Neural cell (in vitro differentiated cells): ENCODE results near the gene CLIC3. TPM values are rescaled to one million over a fixed set of nuclear protein-coding genes. Genes with fewer than 3 reads are reported as not detected.

Experiments used
- H2AFZ ChIP-seq: fragments of 200-600, 300-800 bp; sonication (generic), shearing (Covaris generic); 2 replicates; pipeline ENCODE4 v1.6.0; 2014; ENCODE audit warnings: low read depth, mild to moderate bottlenecking, antibody characterized with exemption, low read length, moderate library complexity
- H3F3A ChIP-seq: fragments of 200-600 bp; shearing (Covaris generic); 2 replicates; pipeline ENCODE4 v1.6.1; 2016; ENCODE audit warnings: mild to moderate bottlenecking, moderate library complexity, mixed read lengths, antibody characterized with exemption, low read length; ENCODE audit not compliant: insufficient read depth, poor library complexity, severe bottlenecking
- H3K27ac ChIP-seq: fragments of 200-600, 300-800 bp; sonication (generic), shearing (Covaris generic); 2 replicates; pipeline ENCODE4 v1.5.1; 2014; ENCODE audit warnings: mild to moderate bottlenecking, low read length, moderate library complexity
- H3K27me3 ChIP-seq: fragments of 300-800, 200-600 bp; sonication (generic), shearing (Covaris generic); 2 replicates; pipeline ENCODE4 v1.6.0; 2014; ENCODE audit warnings: mild to moderate bottlenecking, low read depth, low read length, moderate library complexity; ENCODE audit not compliant: insufficient read depth
- H3K36me3 ChIP-seq: fragments of 300-800, 200-600 bp; sonication (generic), shearing (Covaris generic); 2 replicates; pipeline ENCODE4 v1.5.1; 2014; ENCODE audit warnings: mild to moderate bottlenecking, antibody characterized with exemption, low read length, moderate library complexity; ENCODE audit not compliant: insufficient read depth
- H3K4me2 ChIP-seq: fragments of 300-800, 200-600 bp; sonication (generic), shearing (Covaris generic); 2 replicates; pipeline ENCODE4 v1.6.0; 2014; ENCODE audit warnings: mild to moderate bottlenecking, low read length
- H3K4me3 ChIP-seq: fragments of 300-800, 200-600 bp; sonication (generic), shearing (Covaris generic); 2 replicates; pipeline ENCODE4 v1.5.1; 2014; ENCODE audit warnings: mild to moderate bottlenecking, low read length, moderate library complexity
- H3K79me2 ChIP-seq: fragments of 200-600 bp; shearing (Covaris generic); replicated peaks from 2 replicates; pipeline ENCODE4 v1.6.0; 2014; ENCODE audit warnings: mild to moderate bottlenecking, low read length, moderate library complexity; ENCODE audit not compliant: insufficient read depth
- H3K9ac ChIP-seq: fragments of 300-800, 200-600 bp; sonication (generic), shearing (Covaris generic); 2 replicates; pipeline ENCODE4 v1.6.1; 2016; ENCODE audit warnings: mild to moderate bottlenecking, low read length, mixed read lengths
- H3K9me2 ChIP-seq: fragments of 200-600 bp; shearing (Covaris generic); 2 replicates; pipeline ENCODE4 v1.6.1; 2016; ENCODE audit warnings: mild to moderate bottlenecking, low read length, mixed read lengths; ENCODE audit not compliant: insufficient read depth
- H3K9me3 ChIP-seq: fragments of 200-600, 300-800 bp; sonication (generic), shearing (Covaris generic); 2 replicates; pipeline ENCODE4 v1.6.1; 2016; ENCODE audit warnings: mild to moderate bottlenecking, mixed run types, low read length, moderate library complexity, mixed read lengths
- H4K20me1 ChIP-seq: fragments of 200-600 bp; shearing (Covaris generic); 2 replicates; pipeline ENCODE4 v1.6.1; 2016; ENCODE audit warnings: mild to moderate bottlenecking, mixed run types; ENCODE audit not compliant: insufficient read depth
- EZH2 ChIP-seq: fragments of 200-600, 300-800 bp; shearing (Covaris generic), sonication (generic); IDR thresholded peaks from 2 replicates; pipeline ENCODE4 v1.6.1; 2014; ENCODE audit warnings: antibody characterized with exemption, low read length, borderline replicate concordance, mild to moderate bottlenecking; ENCODE audit not compliant: insufficient read depth, poor library complexity, severe bottlenecking
- MXI1 ChIP-seq: fragments of 450-650 bp; conservative IDR thresholded peaks from 2 replicates; pipeline ENCODE4 v1.6.1; 2014; ENCODE audit warnings: antibody characterized with exemption, mild to moderate bottlenecking; ENCODE audit not compliant: poor library complexity, severe bottlenecking
- POLR2AphosphoS5 ChIP-seq: IDR thresholded peaks from 2 replicates; pipeline ENCODE4 v1.6.1; 2012
- RAD21 ChIP-seq: fragments of 450-650 bp; conservative IDR thresholded peaks from 2 replicates; pipeline ENCODE4 v1.6.1; 2014; ENCODE audit warnings: antibody characterized with exemption, mild to moderate bottlenecking, moderate library complexity
- REST ChIP-seq: IDR thresholded peaks from 2 replicates; pipeline ENCODE4 v1.6.1; 2012; ENCODE audit warnings: borderline replicate concordance
- SMC3 ChIP-seq: fragments of 450-650 bp; conservative IDR thresholded peaks from 2 replicates; pipeline ENCODE4 v1.6.1; 2014; ENCODE audit warnings: antibody characterized with exemption, mild to moderate bottlenecking, moderate library complexity; ENCODE audit not compliant: poor library complexity
- polyA plus RNA-seq: library from polyadenylated mRNA; depleted of rRNA; stranded (reverse); fragments of >200 nt; gene quantifications from 2 replicates; pipeline ENCODE4 v1.2.3, GENCODE V29; 2014

The CLIC3 gene
- polyA plus RNA-seq, 1 donor from 2014 or later, result not detected

GRCh38 chr9:137001857-137002645 is 5.7 kb upstream of the CLIC3 start:
- Histone ChIP-seq H3K9ac (no peak overlapping the region), H3K27me3 (no peaks in the 10 kb centered on the region), H3K79me2 (no peaks in the 10 kb centered on the region), H3K9me2 (no peaks in the 10 kb centered on the region), H3K4me2 (no peak overlapping the region), H3K27ac (no peak overlapping the region), H3F3A (no peaks in the 10 kb centered on the region), H3K36me3 (no peaks in the 10 kb centered on the region), H3K9me3 (no peaks in the 10 kb centered on the region), H2AFZ (no peak overlapping the region), H4K20me1 (no peaks in the 10 kb centered on the region), H3K4me3 (no peak overlapping the region)
- no peak for TF ChIP-seq POLR2AphosphoS5
- TF ChIP-seq REST, result no peak
- TF ChIP-seq EZH2, result no peak
- no peak for TF ChIP-seq SMC3

GRCh38 chr9:137000177-137000930 is 4.0 kb upstream of the CLIC3 start:
- H3K27me3 ChIP-seq, result no peaks in the 10 kb centered on the region
- no peaks in the 10 kb centered on the region for H4K20me1 ChIP-seq
- TF ChIP-seq MXI1 (no peak), POLR2AphosphoS5 (no peak), SMC3 (no peak), RAD21 (no peak), REST (no peak)
- no peaks in the 10 kb centered on the region for H3K9me2 ChIP-seq
- no peaks in the 10 kb centered on the region for H3K36me3 ChIP-seq
- no peaks in the 10 kb centered on the region for H3K9me3 ChIP-seq
- H2AFZ ChIP-seq, result no peak overlapping the region
- no peak overlapping the region for H3K9ac ChIP-seq
- no peak overlapping the region for H3K4me2 ChIP-seq
- no peaks in the 10 kb centered on the region for H3K79me2 ChIP-seq
- no peak overlapping the region for H3K4me3 ChIP-seq
- H3K27ac ChIP-seq, result no peak overlapping the region
- no peaks in the 10 kb centered on the region for H3F3A ChIP-seq
